GM19193 (cell line): Measurements from ENCODE around the gene MICAL3.

Source experiments
- POLR2A ChIP-seq: IDR thresholded peaks from 4 replicates; pipeline ENCODE4 v1.6.1; 2011; ENCODE audit not compliant: insufficient read depth, insufficient read length; ENCODE audit errors: extremely low read depth

The MICAL3 gene

GRCh38 chr22:17931400-17931825 is 92.9 kb downstream of the MICAL3 start:
- no peak for TF ChIP-seq POLR2A

GRCh38 chr22:17930455-17931313 is 93.7 kb downstream of the MICAL3 start:
- no peak for TF ChIP-seq POLR2A

- TF ChIP-seq POLR2A, result no peak
Observed at GRCh38 chr22:17929909-17930308, 94.5 kb downstream of the MICAL3 start.

- TF ChIP-seq POLR2A, result no peak
Observed at GRCh38 chr22:17928391-17928790, 96.0 kb downstream of the MICAL3 start.

GRCh38 chr22:17927062-17927461 is 97.3 kb downstream of the MICAL3 start:
- no peak for TF ChIP-seq POLR2A

GRCh38 chr22:17926516-17926915 is 97.8 kb downstream of the MICAL3 start:
- no peak for TF ChIP-seq POLR2A

- no peak for TF ChIP-seq POLR2A
Observed at GRCh38 chr22:17925431-17925841, 98.9 kb downstream of the MICAL3 start.

- TF ChIP-seq POLR2A, result no peak
Observed at GRCh38 chr22:17924735-17925364, 99.5 kb downstream of the MICAL3 start.

- TF ChIP-seq POLR2A, result no peak
Observed at GRCh38 chr22:17924076-17924475, 100.3 kb downstream of the MICAL3 start.

- TF ChIP-seq POLR2A, result no peak
Observed at GRCh38 chr22:17922925-17923903, 101.1 kb downstream of the MICAL3 start.

GRCh38 chr22:17921871-17922821 is 102.2 kb downstream of the MICAL3 start:
- no peak for TF ChIP-seq POLR2A

GRCh38 chr22:17920992-17921650 is 103.2 kb downstream of the MICAL3 start:
- TF ChIP-seq POLR2A, result no peak

- TF ChIP-seq POLR2A, result no peak
Observed at GRCh38 chr22:17920145-17920605, 104.2 kb downstream of the MICAL3 start.
